ENCODE results near the gene CTXN1.
"Not testable (repeated sequence)": the region's sequence is repeated elsewhere in the genome, so short reads cannot be mapped to it uniquely, and the experiment has no call there.

CTXN1 gene

GRCh38 chr19:7944177-7944761 lies 18.3 kb upstream of the CTXN1 start:
- DNase-seq (ENCODE audit: low read depth in 2 of 2) = peak; percentile 61 to 68

DNA sequence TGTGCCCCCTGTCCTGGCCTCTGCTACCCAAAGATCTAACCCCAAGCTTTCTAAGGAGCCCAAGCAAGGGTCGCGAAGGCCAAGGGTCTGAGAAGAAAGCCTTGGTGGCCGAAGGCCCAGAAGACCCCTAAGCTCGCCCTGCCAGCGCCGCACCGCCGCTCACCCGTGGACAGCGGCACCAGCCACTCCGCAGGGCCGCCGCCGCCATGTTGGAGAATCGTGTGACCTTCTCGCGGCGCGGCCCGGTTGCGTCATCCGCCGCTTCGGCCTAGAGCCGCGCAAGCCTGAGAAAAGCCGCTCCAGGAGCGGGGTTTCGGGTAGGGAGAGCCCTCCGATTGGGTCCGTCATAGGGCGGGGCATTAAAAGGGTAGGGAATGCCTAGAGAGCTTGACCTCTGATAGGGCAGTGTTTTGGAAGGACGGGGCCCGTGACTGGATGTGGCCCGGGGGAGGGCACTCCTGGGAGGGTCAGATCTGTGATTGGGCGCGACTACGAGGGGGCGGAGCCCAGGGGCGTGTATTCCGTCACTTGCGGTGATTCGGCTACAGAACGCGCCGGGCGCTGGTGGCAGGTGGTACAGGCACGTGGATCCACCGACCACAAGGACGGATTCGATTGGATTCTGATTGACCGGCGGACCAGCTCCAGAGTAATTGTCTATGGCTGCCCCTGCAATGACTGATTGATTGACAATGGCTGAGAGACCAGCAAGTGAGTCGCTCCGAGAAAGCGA lies 17.7 kb upstream of the CTXN1 start, which contains the start of gene TIMM44:
Gene TIMM44, minus strand, starts transcription at position 223 of the 733 bp plus-strand sequence. Its CDS starts 15 bp downstream, at position 208.
- DNase-seq (ENCODE audit: low read depth in 2 of 2) = peak; percentile 97 to 99

DNA sequence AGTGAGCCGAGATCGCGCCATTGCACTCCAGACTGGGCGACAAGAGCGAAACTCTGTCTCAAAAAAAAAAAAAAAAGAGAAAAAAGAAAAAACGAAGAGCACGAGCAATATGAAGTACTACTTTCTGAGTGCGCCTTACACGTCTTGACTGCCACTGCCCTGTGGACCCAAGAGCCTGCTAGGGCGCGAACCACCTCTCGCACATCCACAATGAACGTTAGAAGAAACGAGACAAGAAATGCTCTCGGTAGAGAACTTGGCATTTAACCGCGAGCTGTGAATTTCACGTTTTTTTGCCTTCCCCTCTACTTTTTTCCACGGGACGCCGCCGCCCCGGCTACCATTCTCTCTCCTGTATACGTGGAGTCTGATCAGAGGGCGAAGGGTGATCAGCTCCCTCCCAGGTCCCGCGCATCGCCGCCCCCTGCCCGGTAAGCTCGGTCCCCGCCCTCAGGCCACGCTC lies 17.1 kb upstream of the CTXN1 start:
- no peak for DNase-seq (ENCODE audit: low read depth in 2 of 2)

GRCh38 chr19:7941895-7942596 lies 16.1 kb upstream of the CTXN1 start:
- DNase-seq (ENCODE audit: low read depth in 2 of 2) = no peak

DNA sequence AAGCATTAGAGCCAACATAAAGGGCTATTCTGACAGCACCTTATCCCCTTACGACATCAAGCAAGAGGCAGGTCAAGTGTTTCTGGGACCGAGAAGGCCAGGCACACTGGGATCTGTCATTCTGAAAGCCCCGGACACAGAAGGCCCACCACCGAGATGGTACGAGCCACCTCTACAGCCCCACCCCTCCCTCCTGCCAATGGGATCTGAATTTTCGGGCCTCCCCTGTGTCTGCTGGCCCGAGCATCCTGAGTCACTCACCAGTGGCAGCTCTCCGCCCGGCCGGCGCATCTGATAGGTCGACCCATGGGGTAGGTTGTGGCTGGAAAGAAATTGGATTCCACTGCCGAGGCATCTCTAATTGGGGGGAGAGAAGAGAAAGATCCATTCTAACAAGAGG lies 14.9 kb upstream of the CTXN1 start:
- no peak for DNase-seq (ENCODE audit: low read depth in 2 of 2)

- no peak for DNase-seq (ENCODE audit: low read depth in 2 of 2)
Measured at GRCh38 chr19:7934766-7935165, 8.8 kb upstream of the CTXN1 start.

GRCh38 chr19:7933828-7934725 lies 8.1 kb upstream of the CTXN1 start:
- DNase-seq (ENCODE audit: low read depth in 2 of 2) = no peak

- no peak for DNase-seq (ENCODE audit: low read depth in 2 of 2)
Measured at GRCh38 chr19:7933411-7933810, 7.5 kb upstream of the CTXN1 start.

DNA sequence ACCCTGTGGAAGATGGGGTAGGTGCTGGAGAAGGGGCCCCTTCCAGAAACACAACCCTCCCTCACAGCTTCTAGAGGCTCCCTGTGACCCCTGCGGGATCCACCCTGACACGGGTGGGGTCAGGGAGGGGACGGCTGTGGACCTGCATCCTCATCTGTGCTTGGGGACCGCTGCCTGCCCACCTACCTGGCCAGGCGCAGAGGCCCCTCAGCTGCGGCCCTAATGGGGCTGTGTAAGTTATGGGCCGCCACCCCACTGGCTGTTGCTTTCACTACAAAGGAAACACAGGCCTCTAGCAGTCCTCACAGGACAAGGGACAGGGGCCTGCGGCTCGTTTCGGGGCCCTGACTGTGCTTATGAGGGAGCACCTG lies 7.0 kb upstream of the CTXN1 start:
- DNase-seq (ENCODE audit: low read depth in 2 of 2) = no peak

- DNase-seq (ENCODE audit: low read depth in 2 of 2) = no peak
Measured at GRCh38 chr19:7932276-7932929, 6.5 kb upstream of the CTXN1 start.

DNA sequence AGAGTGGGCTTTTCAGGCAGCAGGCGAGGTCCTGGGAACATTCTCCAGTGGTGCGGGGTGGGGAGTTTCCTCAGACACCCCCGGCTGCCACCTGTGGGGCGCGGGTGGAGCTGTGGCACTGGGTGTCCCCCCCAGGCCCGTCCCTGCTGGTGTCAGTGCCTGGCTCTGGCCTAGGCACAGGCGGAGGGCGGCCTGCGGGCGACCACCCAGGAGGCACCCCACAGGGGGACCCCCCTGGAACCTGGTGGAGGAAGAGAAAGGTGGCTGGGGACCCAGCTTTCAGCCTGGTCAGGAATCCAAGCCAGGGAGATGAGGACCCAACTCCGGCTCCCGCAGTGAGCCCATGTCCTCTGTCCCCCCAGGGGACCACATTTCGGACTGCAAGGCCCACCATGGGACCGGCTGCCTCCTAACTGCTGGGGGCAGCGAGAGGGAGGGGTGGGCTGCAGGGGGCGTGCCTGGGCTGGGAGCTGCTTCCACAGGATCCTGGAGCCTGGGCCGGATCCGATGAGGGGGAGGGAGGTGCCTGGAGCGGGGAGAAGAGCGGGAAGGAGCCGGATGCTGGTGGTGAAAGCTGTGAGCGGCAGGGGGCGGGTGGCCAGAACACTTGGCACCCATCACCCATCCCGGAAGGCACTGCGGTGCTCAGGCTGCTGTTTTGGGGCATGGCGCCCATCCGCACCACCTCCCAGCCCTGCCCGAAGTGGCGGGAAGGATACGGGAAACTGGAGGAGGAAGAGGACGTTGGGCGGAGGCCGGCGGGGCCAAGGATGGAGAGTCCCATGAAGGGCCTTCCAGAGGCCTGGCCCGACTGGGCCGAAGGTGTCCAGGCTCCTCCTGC lies 5.5 kb upstream of the CTXN1 start:
- DNase-seq (ENCODE audit: low read depth in 2 of 2) = no peak

GRCh38 chr19:7930765-7931164 lies 4.8 kb upstream of the CTXN1 start:
- no peak for DNase-seq (ENCODE audit: low read depth in 2 of 2)

DNA sequence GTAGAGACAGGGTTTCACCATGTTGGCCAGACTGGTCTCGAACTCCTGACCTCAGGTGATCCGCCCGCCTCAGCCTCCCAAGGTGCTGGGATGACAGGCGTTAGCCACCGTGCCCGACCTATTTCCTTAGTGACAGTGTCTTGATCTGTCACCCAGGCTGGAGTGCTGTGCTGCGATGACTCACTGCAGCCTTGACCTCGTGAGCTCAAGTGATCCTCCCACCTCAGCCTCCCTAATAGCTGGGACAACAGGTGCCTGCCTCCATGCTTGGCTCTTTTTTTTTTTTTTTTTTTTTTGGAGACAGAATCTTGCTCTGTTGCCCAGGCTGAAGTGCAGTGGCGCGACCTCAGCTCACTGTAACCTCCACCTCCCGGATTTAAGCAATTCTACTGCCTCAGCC lies 4.1 kb upstream of the CTXN1 start:
- not testable (repeated sequence) for DNase-seq (ENCODE audit: low read depth in 2 of 2)

GRCh38 chr19:7928741-7929701 lies 3.1 kb upstream of the CTXN1 start:
- DNase-seq (ENCODE audit: low read depth in 2 of 2) = no peak

GRCh38 chr19:7928334-7928706 lies 2.4 kb upstream of the CTXN1 start:
- DNase-seq (ENCODE audit: low read depth in 2 of 2) = no peak

- no peak for DNase-seq (ENCODE audit: low read depth in 2 of 2)
Measured at GRCh38 chr19:7927605-7928333, 1.8 kb upstream of the CTXN1 start.

DNA sequence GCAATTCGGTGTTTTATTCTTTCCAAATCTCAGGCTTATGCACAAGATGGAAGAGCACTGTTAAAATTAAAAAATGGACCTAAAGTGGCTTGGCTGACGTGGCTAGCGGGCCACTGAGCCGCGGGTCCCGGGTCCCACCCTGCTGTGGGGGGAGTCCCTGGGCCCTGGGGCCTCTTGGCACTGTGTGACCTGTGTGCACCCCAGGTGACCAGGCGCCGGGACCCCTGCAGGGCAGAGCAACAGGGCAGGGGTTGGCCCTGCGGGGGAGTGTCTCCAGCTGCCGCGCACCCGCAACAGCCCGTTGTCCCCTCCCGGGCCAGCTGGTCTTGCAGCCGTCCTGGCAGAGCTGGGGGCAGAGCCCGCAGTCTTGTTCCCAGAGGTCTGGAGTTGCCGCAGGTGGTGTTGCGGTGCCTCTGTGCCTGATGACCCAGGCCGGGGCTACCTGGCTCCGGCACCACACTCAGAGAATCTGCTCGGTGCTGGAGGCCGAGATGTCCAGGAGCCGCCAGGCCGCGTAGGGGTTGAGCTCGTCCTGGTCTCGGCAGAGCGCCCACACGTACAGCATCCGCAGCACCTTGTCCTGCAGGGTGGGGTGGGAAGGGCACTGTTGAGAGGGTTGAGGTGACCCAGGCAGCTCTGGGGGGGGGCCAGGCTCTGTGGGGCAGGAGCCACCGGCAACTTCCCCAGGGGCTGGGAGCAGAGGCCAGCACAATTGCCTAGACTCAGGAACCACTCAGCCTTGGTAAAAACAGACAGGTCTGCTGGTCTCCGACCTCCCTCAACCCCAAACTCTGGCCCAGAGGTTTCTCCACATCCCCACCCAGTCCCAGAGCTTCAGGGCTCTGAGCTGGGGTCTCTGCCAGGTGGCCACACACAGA lies 1.0 kb upstream of the CTXN1 start:
- no peak for DNase-seq (ENCODE audit: low read depth in 2 of 2)

Data from stimulated activated CD8-positive, alpha-beta memory T cell treated with anti-CD3 and anti-CD28 coated beads, Interleukin-15, amount 100 ng/mL, for 4 hours (primary cell).